Keratinocyte (primary cell): ENCODE results near the gene GRB2. TPM values are rescaled to one million over a fixed set of nuclear protein-coding genes. Genes with fewer than 3 reads are reported as not detected.
"Not testable (repeated sequence)": the region's sequence is repeated elsewhere in the genome, so short reads cannot be mapped to it uniquely, and the experiment has no call there.

Source experiments
- DNase-seq: peaks from one replicate; pipeline ENCODE4 v3.0.0-alpha.2; 2011; ENCODE audit warnings: low read depth, missing footprints, low spot score
- FAIRE-seq: peaks from 2 replicates; lab custom pipeline; 2011; peaks lifted over from hg19 to GRCh38; lab: Jason Lieb, UNC
- H2AFZ ChIP-seq: 2 replicates; pipeline ENCODE4 v1.6.0; 2012; ENCODE audit warnings: low read length, control low read depth, inconsistent platforms; ENCODE audit not compliant: control insufficient read depth
- H3K27ac ChIP-seq: 2 replicates; pipeline ENCODE4 v1.5.1; 2011; ENCODE audit warnings: low read length; ENCODE audit not compliant: control insufficient read depth, insufficient read depth
- H3K27me3 ChIP-seq: 3 replicates; pipeline ENCODE4 v1.6.0; 2011; ENCODE audit warnings: low read length; ENCODE audit not compliant: control insufficient read depth, insufficient read depth; ENCODE audit errors: extremely low read depth
- H3K36me3 ChIP-seq, 2 experiments: 2 replicates in 1 of 2; 3 replicates in 1 of 2; pipeline ENCODE4 v1.5.1; 2011; ENCODE audit warnings: low read length in 2 of 2, mild to moderate bottlenecking in 1 of 2; ENCODE audit not compliant: control insufficient read depth in 2 of 2, insufficient read depth in 2 of 2; ENCODE audit errors: extremely low read depth in 1 of 2
- H3K4me1 ChIP-seq: 3 replicates; pipeline ENCODE4 v1.5.1; 2011; ENCODE audit warnings: low read length; ENCODE audit not compliant: control insufficient read depth, insufficient read depth; ENCODE audit errors: extremely low read depth
- H3K4me2 ChIP-seq: 3 replicates; pipeline ENCODE4 v1.6.0; 2011; ENCODE audit warnings: low read depth, low read length; ENCODE audit not compliant: control insufficient read depth, insufficient read depth; ENCODE audit errors: extremely low read depth
- H3K4me3 ChIP-seq, 3 experiments: fragments of 200-600 bp in 1 of 3; sonication (generic) in 1 of 3; 2 replicates in 2 of 3; 3 replicates in 1 of 3; pipeline ENCODE4 v1.5.1; 2011 to 2016; ENCODE audit warnings: low read length in 3 of 3, mild to moderate bottlenecking in 3 of 3, control low read depth in 2 of 3, inconsistent platforms in 1 of 3, low read depth in 1 of 3, mixed read lengths in 1 of 3, mixed run types in 1 of 3, moderate library complexity in 1 of 3; ENCODE audit not compliant: control insufficient read depth in 2 of 3, insufficient read depth in 2 of 3; ENCODE audit errors: extremely low read depth in 1 of 3
- H3K79me2 ChIP-seq: 2 replicates; pipeline ENCODE4 v1.6.0; 2012; ENCODE audit warnings: low read length; ENCODE audit not compliant: control insufficient read depth, insufficient read depth
- H3K9ac ChIP-seq: 3 replicates; pipeline ENCODE4 v1.6.0; 2011; ENCODE audit warnings: low read length; ENCODE audit not compliant: control insufficient read depth, insufficient read depth; ENCODE audit errors: extremely low read depth
- H3K9me1 ChIP-seq: 3 replicates; pipeline ENCODE4 v1.6.0; 2011; ENCODE audit warnings: low read length; ENCODE audit not compliant: control insufficient read depth, insufficient read depth; ENCODE audit errors: extremely low read depth
- H3K9me3 ChIP-seq: 2 replicates; pipeline ENCODE4 v1.5.1; 2012; ENCODE audit warnings: low read depth, low read length; ENCODE audit not compliant: control insufficient read depth
- H4K20me1 ChIP-seq: 3 replicates; pipeline ENCODE4 v1.6.0; 2011; ENCODE audit warnings: low read length; ENCODE audit not compliant: control insufficient read depth, insufficient read depth; ENCODE audit errors: extremely low read depth
- EZH2 ChIP-seq: IDR thresholded peaks from one replicate; pipeline ENCODE4 v1.6.1; 2012; ENCODE audit warnings: inconsistent platforms, mild to moderate bottlenecking, low read length, moderate library complexity
- dilution Hi-C: fragments of 300-500 bp; cut with MboI; formaldehyde crosslinking; loops from one replicate; pipeline ENCODE4 v1.7.0; 2020; ENCODE audit warnings: low sequenced_read_pairs; ENCODE audit not compliant: extremely low pct_ligation_motif_present
- polyA plus RNA-seq, 5 experiments: library from polyadenylated mRNA; depleted of rRNA in 3 of 5; stranded (reverse) in 3 of 5; stranded (forward) in 1 of 5; unstranded in 1 of 5; fragments of >200 nt; gene quantifications; 1 replicate in 1 of 5; 2 replicates in 3 of 5; 3 replicates in 1 of 5; pipeline versions ENCODE4 v1.2.1 to v1.2.3, GENCODE V29; 2011 to 2012; ENCODE audit warnings: missing spikeins in 2 of 5, low read depth in 1 of 5, low replicate concordance in 1 of 5
- TF ChIP-seq, protein P1 (sequence below), 3 experiments: IDR thresholded peaks in 1 of 3; conservative IDR thresholded peaks in 1 of 3; optimal IDR thresholded peaks in 1 of 3; 2 replicates in 2 of 3; 3 replicates in 1 of 3; pipeline versions ENCODE3 to v1.5.1; 2011; ENCODE audit warnings: low read length in 3 of 3, mild to moderate bottlenecking in 3 of 3, moderate library complexity in 2 of 3, control low read depth in 1 of 3, inconsistent platforms in 1 of 3; ENCODE audit not compliant: insufficient read depth in 2 of 3; ENCODE audit errors: extremely low read depth in 1 of 3

Gene GRB2
- polyA plus RNA-seq, 1 donor (not counting 4 experiments of a cell fraction or from before 2014, with no cell fraction given): 62.0 TPM

DNA sequence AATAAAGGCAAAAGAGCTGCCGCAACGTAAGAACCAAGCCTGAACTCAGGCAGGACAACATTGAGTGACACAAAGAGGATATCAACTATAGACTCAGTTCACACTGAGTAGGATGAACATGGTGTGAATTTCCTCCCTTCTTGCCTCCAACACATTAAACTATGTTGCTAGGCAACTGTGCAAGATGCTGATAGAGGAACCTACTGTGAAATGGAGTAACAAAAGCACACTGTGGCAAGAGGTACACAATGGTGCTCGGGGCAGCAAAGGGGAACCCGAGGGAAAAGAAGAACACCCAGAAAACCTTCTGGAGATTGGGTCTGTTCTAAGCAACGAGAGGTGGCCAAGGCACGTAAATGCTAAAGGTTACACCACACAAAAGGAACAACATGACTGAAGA, 34.1 kb downstream of the GRB2 start:
- no peaks in the 10 kb centered on the region for H3K36me3 ChIP-seq
- no peak overlapping the region for H3K27ac ChIP-seq
- H3K9ac ChIP-seq: no peak overlapping the region
- H3K4me2 ChIP-seq: no peak overlapping the region
- H4K20me1 ChIP-seq: peaks cover 8% of the 10 kb centered on the region
- peaks cover 11% of the 10 kb centered on the region for H3K4me1 ChIP-seq
- dilution Hi-C loops: no loop called here
- H3K79me2 ChIP-seq: peaks cover 80% of the 10 kb centered on the region
- no peak overlapping the region for H2AFZ ChIP-seq
- FAIRE-seq (no peak), DNase-seq (no peak)
- no peaks in the 10 kb centered on the region for H3K27me3 ChIP-seq
- TF ChIP-seq EZH2: no peak
- TF ChIP-seq, protein P1, sequence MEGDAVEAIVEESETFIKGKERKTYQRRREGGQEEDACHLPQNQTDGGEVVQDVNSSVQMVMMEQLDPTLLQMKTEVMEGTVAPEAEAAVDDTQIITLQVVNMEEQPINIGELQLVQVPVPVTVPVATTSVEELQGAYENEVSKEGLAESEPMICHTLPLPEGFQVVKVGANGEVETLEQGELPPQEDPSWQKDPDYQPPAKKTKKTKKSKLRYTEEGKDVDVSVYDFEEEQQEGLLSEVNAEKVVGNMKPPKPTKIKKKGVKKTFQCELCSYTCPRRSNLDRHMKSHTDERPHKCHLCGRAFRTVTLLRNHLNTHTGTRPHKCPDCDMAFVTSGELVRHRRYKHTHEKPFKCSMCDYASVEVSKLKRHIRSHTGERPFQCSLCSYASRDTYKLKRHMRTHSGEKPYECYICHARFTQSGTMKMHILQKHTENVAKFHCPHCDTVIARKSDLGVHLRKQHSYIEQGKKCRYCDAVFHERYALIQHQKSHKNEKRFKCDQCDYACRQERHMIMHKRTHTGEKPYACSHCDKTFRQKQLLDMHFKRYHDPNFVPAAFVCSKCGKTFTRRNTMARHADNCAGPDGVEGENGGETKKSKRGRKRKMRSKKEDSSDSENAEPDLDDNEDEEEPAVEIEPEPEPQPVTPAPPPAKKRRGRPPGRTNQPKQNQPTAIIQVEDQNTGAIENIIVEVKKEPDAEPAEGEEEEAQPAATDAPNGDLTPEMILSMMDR (optimal IDR thresholded peaks at IDR 0.05 in 1 of 3, IDR thresholded peaks at IDR 0.05 in 1 of 3, conservative IDR thresholded peaks at IDR 0.05 in 1 of 3; ENCODE audit: extremely low read depth in 1 of 3, insufficient read depth in 2 of 3, low read length in 3 of 3): no peak
- H3K4me3 ChIP-seq: no peak overlapping the region
- H3K9me1 ChIP-seq: peaks cover 5% of the 10 kb centered on the region
- no peaks in the 10 kb centered on the region for H3K9me3 ChIP-seq

DNA sequence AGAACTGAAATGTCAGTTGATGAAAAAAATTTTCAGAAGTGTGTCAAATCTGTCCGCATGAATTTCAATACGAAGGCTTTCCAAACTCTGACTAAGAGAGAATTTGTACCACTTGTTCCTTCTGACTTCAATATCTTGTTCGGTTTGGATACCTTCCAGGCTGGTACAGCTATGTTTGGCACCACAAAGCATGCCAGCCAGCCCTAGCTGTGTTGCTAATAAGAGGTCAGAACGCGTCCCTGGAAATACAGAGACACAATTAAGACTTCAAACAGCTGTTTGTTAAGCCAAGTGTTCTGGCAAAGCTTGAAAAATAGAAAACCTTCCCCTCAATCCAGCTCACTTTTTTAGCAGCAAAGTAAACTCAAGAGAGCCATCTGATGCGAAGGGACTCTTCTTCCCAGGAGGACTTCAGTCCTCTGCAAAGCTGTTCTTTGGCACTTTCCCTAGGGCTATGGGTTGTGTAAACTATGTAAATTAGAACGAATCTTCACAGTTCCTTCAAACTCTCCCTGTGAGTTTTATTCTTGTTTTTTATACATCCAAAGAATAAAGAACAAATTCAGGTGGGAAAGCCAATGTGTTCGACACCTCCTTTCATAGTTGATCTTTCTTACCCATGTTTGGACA, 35.1 kb downstream of the GRB2 start:
- Histone ChIP-seq H3K4me3 (no peak overlapping the region), H2AFZ (no peak overlapping the region), H3K4me2 (no peak overlapping the region), H3K79me2 (peaks cover 86% of the 10 kb centered on the region), H3K27me3 (no peaks in the 10 kb centered on the region), H3K9me3 (no peaks in the 10 kb centered on the region), H3K36me3 (no peaks in the 10 kb centered on the region), H3K9ac (no peak overlapping the region), H3K4me1 (peaks cover 19% of the 10 kb centered on the region), H3K27ac (no peak overlapping the region), H3K9me1 (peaks cover 5% of the 10 kb centered on the region), H4K20me1 (peaks cover 13% of the 10 kb centered on the region)
- dilution Hi-C loops: no loop called here
- no peak for FAIRE-seq
- no peak for DNase-seq
- TF ChIP-seq EZH2: no peak
- TF ChIP-seq, protein P1 (optimal IDR thresholded peaks at IDR 0.05 in 1 of 3, IDR thresholded peaks at IDR 0.05 in 1 of 3, conservative IDR thresholded peaks at IDR 0.05 in 1 of 3; ENCODE audit: extremely low read depth in 1 of 3, insufficient read depth in 2 of 3, low read length in 3 of 3): no peak

DNA sequence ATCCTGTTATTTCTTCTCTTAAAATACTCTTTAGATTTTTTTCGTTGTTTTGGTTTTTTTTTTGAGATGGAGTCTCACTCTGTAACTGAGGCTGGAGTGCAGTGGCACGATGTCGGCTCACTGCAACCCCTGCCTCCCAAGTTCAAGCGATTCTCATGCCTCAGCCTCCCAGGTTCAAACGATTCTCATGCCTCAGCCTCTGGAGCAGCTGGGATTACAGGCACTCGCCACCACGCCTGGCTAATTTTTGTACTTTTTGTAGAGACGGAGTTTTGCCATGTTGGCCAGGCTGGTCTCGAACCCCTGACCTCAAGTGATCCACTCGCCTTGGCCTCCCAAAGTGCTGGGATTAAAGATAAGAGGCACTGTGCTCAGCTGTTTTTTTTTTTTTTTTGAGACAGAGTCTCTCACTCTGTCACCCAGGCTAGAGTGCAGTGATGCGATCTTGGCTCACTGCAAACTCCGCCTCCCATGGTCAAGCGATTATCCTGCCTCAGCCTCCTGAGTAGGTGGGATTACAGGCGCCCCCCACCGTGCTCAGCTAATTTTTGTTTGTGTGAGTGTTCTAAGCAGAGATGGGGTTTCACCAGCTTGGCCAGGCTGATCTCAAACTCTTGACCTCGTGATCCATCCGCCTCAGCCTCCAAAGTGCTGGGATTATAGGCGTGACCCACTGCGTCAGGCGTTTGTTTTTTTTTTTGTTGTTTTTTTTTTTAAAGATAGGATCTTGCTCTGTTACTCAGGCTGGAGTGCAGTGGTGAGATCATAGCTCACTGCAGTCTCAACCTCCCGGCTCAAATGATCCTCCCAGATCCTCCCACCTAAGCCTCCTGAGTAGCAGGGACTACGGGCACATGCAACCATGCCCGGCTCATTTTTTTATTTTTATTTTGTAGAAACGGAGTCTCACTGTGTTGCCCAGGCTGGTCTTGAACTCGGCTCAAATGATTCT, 37.4 kb downstream of the GRB2 start:
- H3K79me2 ChIP-seq: peaks cover 87% of the 10 kb centered on the region
- H3K36me3 ChIP-seq, DNase-seq, H3K9ac ChIP-seq, H3K27me3 ChIP-seq, H3K27ac ChIP-seq, FAIRE-seq, H2AFZ ChIP-seq, H3K4me2 ChIP-seq, H3K4me3 ChIP-seq, dilution Hi-C loops, H3K9me3 ChIP-seq, H3K9me1 ChIP-seq: not testable (repeated sequence)
- peaks cover 36% of the 10 kb centered on the region for H3K4me1 ChIP-seq
- H4K20me1 ChIP-seq: peaks cover 19% of the 10 kb centered on the region
